C4-2B (cell line): ENCODE results near the gene HOXD9.

ENCODE experiments used
- ZFX ChIP-seq: fragments of 450-650 bp; IDR thresholded peaks from 2 replicates; pipeline ENCODE4 v1.6.1; 2017
- TF ChIP-seq, protein P1 (sequence below): fragments of 450-650 bp; conservative IDR thresholded peaks from 2 replicates; pipeline ENCODE4 v1.5.1; 2017; ENCODE audit warnings: mild to moderate bottlenecking

DNA sequence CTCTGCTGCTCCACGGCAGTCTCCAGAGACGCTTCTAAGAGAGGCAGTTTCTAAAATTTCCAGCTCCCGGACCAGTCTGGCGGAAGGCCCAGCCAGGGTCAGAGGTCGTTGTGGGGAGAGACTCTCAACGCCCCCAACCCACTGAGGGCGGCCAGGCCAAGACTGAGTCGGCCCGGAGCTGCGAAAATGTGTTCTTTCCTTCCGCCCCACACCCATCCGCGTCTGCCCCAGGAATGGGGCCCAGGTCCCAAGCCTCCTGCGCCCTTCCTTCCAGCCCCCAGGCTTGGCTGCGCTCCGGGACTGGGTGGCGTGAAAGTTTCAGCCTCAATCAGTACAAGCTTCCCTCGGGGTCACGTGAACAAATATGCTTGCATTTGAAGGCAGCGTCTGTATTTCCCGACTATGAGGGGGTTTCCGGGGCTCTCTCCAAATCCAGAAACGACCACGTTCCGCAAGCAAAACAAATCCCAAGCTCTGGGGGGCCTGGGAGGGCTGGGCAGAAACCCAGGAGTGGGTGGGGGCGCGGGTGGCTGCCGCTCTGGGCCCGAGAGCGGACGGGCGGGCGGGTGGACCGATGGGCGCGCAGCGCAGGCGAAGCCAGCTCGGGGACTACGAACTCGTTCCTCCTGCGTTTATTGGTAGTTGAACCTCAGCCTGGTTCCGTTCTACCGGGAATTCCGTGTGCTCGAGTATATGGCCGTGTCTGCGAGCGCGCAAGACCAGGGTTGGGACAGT, 37.9 kb downstream of the HOXD9 start:
- TF ChIP-seq, protein P1, sequence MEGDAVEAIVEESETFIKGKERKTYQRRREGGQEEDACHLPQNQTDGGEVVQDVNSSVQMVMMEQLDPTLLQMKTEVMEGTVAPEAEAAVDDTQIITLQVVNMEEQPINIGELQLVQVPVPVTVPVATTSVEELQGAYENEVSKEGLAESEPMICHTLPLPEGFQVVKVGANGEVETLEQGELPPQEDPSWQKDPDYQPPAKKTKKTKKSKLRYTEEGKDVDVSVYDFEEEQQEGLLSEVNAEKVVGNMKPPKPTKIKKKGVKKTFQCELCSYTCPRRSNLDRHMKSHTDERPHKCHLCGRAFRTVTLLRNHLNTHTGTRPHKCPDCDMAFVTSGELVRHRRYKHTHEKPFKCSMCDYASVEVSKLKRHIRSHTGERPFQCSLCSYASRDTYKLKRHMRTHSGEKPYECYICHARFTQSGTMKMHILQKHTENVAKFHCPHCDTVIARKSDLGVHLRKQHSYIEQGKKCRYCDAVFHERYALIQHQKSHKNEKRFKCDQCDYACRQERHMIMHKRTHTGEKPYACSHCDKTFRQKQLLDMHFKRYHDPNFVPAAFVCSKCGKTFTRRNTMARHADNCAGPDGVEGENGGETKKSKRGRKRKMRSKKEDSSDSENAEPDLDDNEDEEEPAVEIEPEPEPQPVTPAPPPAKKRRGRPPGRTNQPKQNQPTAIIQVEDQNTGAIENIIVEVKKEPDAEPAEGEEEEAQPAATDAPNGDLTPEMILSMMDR, result no peak
- TF ChIP-seq ZFX, result no peak
